HCT116 (cell line): ENCODE results near the gene CFAP46. TPM values are rescaled to one million over a fixed set of nuclear protein-coding genes. Genes with fewer than 3 reads are reported as not detected.

Experiments used
- ATAC-seq: fragments of 200-7000 bp; cut with Tn5 transposase; 2 replicates; pipeline ENCODE4 v1.9.1; 2020; ENCODE audit warnings: mild to moderate bottlenecking, moderate library complexity
- BruUV-seq: library from RNA; stranded (reverse); fragments of 400-500 nt; replicated peaks from 2 replicates; lab custom pipeline; 2021; lab: Mats Ljungman, UMichigan
- CTCF ChIA-PET: fragments of 300-600 bp; sonication (Branson Sonifier 250); formaldehyde crosslinking; loops from one replicate; lab custom pipeline; 2021; ENCODE audit warnings: antibody characterized with exemption; lab: Charles Lee
- POLR2A ChIA-PET: fragments of 300-600, 350-600 bp; sonication (Branson Sonifier 250); formaldehyde crosslinking; loops from one replicate; lab custom pipeline; 2021; ENCODE audit warnings: antibody characterized with exemption; lab: Charles Lee
- RAD21 ChIA-PET, 2 experiments: fragments of 300-600 bp; sonication (Branson Sonifier 250); formaldehyde crosslinking; loops; one replicate each; lab custom pipeline; 2023; ENCODE audit warnings: low total read pairs in 2 of 2; ENCODE audit not compliant: uncharacterized antibody in 2 of 2, unreplicated experiment in 2 of 2, low non-redundant PET in 1 of 2; lab: Charles Lee
- DNase-seq: peaks from one replicate; pipeline ENCODE4 v3.0.0-alpha.2; 2010; ENCODE audit warnings: low read depth, low spot score
- H2AFZ ChIP-seq: fragments of 200-600 bp; shearing (Covaris generic), sonication (generic); 2 replicates; pipeline ENCODE4 v1.6.1; 2017; ENCODE audit warnings: low read depth, mixed run types, mixed read lengths, antibody characterized with exemption, low read length; ENCODE audit not compliant: poor library complexity, severe bottlenecking
- H3K27ac ChIP-seq: 2 replicates; pipeline ENCODE4 v1.5.1; 2012; ENCODE audit warnings: low read depth, low read length
- H3K27me3 ChIP-seq: fragments of 200-600 bp; sonication (generic); 2 replicates; pipeline ENCODE4 v1.6.1; 2016; ENCODE audit warnings: mixed run types, low read length, mixed read lengths; ENCODE audit not compliant: insufficient read depth
- H3K36me3 ChIP-seq, 2 experiments: fragments of 200-500 bp in 1 of 2; fragments of 200-600 bp in 1 of 2; sonication (Bioruptor generic) in 1 of 2; sonication (generic) in 1 of 2; 2 replicates each; pipeline versions ENCODE4 v1.5.1 to v1.6.1; 2014 to 2016; ENCODE audit warnings: low read length in 2 of 2, inconsistent platforms in 1 of 2, mixed read lengths in 1 of 2, mixed run types in 1 of 2; ENCODE audit not compliant: insufficient read depth in 2 of 2, control insufficient read depth in 1 of 2
- H3K4me1 ChIP-seq, 2 experiments: fragments of 200-600 bp in 1 of 2; sonication (generic) in 1 of 2; 2 replicates each; pipeline versions ENCODE4 v1.5.1 to v1.6.1; 2012 to 2017; ENCODE audit warnings: low read length in 2 of 2, inconsistent platforms in 1 of 2, mild to moderate bottlenecking in 1 of 2, mixed read lengths in 1 of 2, mixed run types in 1 of 2, moderate library complexity in 1 of 2; ENCODE audit not compliant: insufficient read depth in 2 of 2, control insufficient read depth in 1 of 2
- H3K4me2 ChIP-seq: fragments of 200-600 bp; sonication (generic); 2 replicates; pipeline ENCODE4 v1.6.1; 2017; ENCODE audit warnings: mixed run types, low read length, mixed read lengths
- H3K4me3 ChIP-seq, 2 experiments: fragments of 200-600 bp in 1 of 2; sonication (generic) in 1 of 2; replicated peaks in 1 of 2; 2 replicates each; pipeline ENCODE4 v1.5.1; 2011 to 2016; ENCODE audit warnings: low read length in 2 of 2, control low read depth in 1 of 2, low read depth in 1 of 2, mild to moderate bottlenecking in 1 of 2, mixed read lengths in 1 of 2, mixed run types in 1 of 2
- H3K79me2 ChIP-seq: fragments of 200-600 bp; sonication (generic); 2 replicates; pipeline ENCODE4 v1.6.1; 2017; ENCODE audit warnings: mild to moderate bottlenecking, mixed run types, low read length, moderate library complexity, mixed read lengths; ENCODE audit not compliant: insufficient read depth
- H3K9ac ChIP-seq: fragments of 200-600 bp; sonication (generic); 2 replicates; pipeline ENCODE4 v1.6.1; 2016; ENCODE audit warnings: low read length, mixed read lengths
- H3K9me2 ChIP-seq: fragments of 200-600 bp; sonication (generic), shearing (Covaris generic); 2 replicates; pipeline ENCODE4 v1.6.1; 2017; ENCODE audit warnings: mixed run types, mild to moderate bottlenecking, moderate library complexity; ENCODE audit not compliant: insufficient read depth
- H3K9me3 ChIP-seq, 2 experiments: fragments of 200-500 bp in 1 of 2; fragments of 200-600 bp in 1 of 2; sonication (Bioruptor generic) in 1 of 2; sonication (generic) in 1 of 2; 2 replicates each; pipeline ENCODE4 v1.6.1; 2014 to 2017; ENCODE audit warnings: low read length in 2 of 2, mixed read lengths in 2 of 2, inconsistent platforms in 1 of 2, low read depth in 1 of 2, mild to moderate bottlenecking in 1 of 2, mixed run types in 1 of 2, moderate library complexity in 1 of 2; ENCODE audit not compliant: control insufficient read depth in 1 of 2, insufficient read depth in 1 of 2
- H4K20me1 ChIP-seq: fragments of 200-600 bp; sonication (generic), shearing (Covaris generic); 2 replicates; pipeline ENCODE4 v1.6.1; 2017; ENCODE audit warnings: mixed run types, mild to moderate bottlenecking, moderate library complexity; ENCODE audit not compliant: insufficient read depth
- CBX3 ChIP-seq: IDR thresholded peaks from 2 replicates; pipeline ENCODE4 v1.6.1; 2012; ENCODE audit warnings: low read depth
- CEBPB ChIP-seq: IDR thresholded peaks from 2 replicates; pipeline ENCODE4 v1.6.1; 2012; ENCODE audit warnings: low read depth
- EGR1 ChIP-seq: IDR thresholded peaks from 2 replicates; pipeline ENCODE4 v1.6.1; 2012; ENCODE audit warnings: low read depth
- ELF1 ChIP-seq: IDR thresholded peaks from 2 replicates; pipeline ENCODE4 v1.6.1; 2012; ENCODE audit warnings: low read depth, borderline replicate concordance
- EZH2 ChIP-seq: fragments of 200-600 bp; sonication (generic); IDR thresholded peaks from 2 replicates; pipeline ENCODE4 v1.6.1; 2017; ENCODE audit warnings: antibody characterized with exemption, mixed run types
- EZH2phosphoT487 ChIP-seq: fragments of 200-600 bp; IDR thresholded peaks from 2 replicates; pipeline ENCODE4 v1.6.1; 2018; ENCODE audit warnings: antibody characterized with exemption, borderline replicate concordance
- FOSL1 ChIP-seq: IDR thresholded peaks from 2 replicates; pipeline ENCODE4 v1.6.1; 2012; ENCODE audit warnings: low read depth
- JUND ChIP-seq: IDR thresholded peaks from 2 replicates; pipeline ENCODE4 v1.6.1; 2012
- MAX ChIP-seq: IDR thresholded peaks from 2 replicates; pipeline ENCODE4 v1.6.1; 2012
- POLR2A ChIP-seq: IDR thresholded peaks from 2 replicates; pipeline ENCODE4 v1.7.0; 2011; ENCODE audit warnings: borderline replicate concordance; ENCODE audit not compliant: insufficient read depth, insufficient read length; ENCODE audit errors: extremely low read depth
- RAD21 ChIP-seq: IDR thresholded peaks from 2 replicates; pipeline ENCODE4 v1.6.1; 2012; ENCODE audit warnings: low read depth, mild to moderate bottlenecking
- SIN3A ChIP-seq: IDR thresholded peaks from 2 replicates; pipeline ENCODE4 v1.6.1; 2012; ENCODE audit warnings: low read depth
- SP1 ChIP-seq: IDR thresholded peaks from 2 replicates; pipeline ENCODE4 v1.6.1; 2012; ENCODE audit warnings: low read depth
- SRF ChIP-seq: IDR thresholded peaks from 2 replicates; pipeline ENCODE4 v1.6.1; 2012; ENCODE audit warnings: low read depth
- TCF7L2 ChIP-seq: IDR thresholded peaks from 2 replicates; pipeline ENCODE4 v1.7.0; 2011; ENCODE audit warnings: borderline replicate concordance, inconsistent platforms; ENCODE audit not compliant: insufficient read depth, insufficient read length; ENCODE audit errors: extremely low read depth
- YY1 ChIP-seq: IDR thresholded peaks from 2 replicates; pipeline ENCODE4 v1.6.1; 2011; ENCODE audit warnings: low read length, low read depth, moderate library complexity, mild to moderate bottlenecking; ENCODE audit not compliant: insufficient replicate concordance; ENCODE audit errors: extremely low read depth
- ZBTB33 ChIP-seq: IDR thresholded peaks from 2 replicates; pipeline ENCODE4 v1.6.1; 2011; ENCODE audit warnings: mild to moderate bottlenecking, low read length, moderate library complexity; ENCODE audit not compliant: insufficient replicate concordance; ENCODE audit errors: extremely low read depth
- ZFX ChIP-seq: fragments of 450-650 bp; IDR thresholded peaks from 2 replicates; pipeline ENCODE4 v1.6.1; 2017
- ZNF274 ChIP-seq: fragments of 200-500 bp; sonication (Bioruptor generic); IDR thresholded peaks from 2 replicates; pipeline ENCODE4 v1.6.1; 2014; ENCODE audit warnings: mild to moderate bottlenecking, low read depth, low read length, inconsistent platforms
- intact Hi-C: fragments of 100-400 bp; cut with micrococcal nuclease; formaldehyde crosslinking; loops from 2 replicates; pipeline ENCODE4 v1.10.0; 2022
- total RNA-seq: library from RNA; stranded (reverse); gene quantifications from one replicate; pipeline ENCODE4 v1.2.1, GENCODE V29; 2021; ENCODE audit not compliant: unreplicated experiment

The CFAP46 gene
- total RNA-seq, 1 experiment from 2014 or later = 1.4 TPM

- intact Hi-C loops = no loop called here
- Histone ChIP-seq H2AFZ (no peak overlapping the region), H4K20me1 (no peaks in the 10 kb centered on the region), H3K9me2 (no peaks in the 10 kb centered on the region), H3K36me3 (no peaks in the 10 kb centered on the region), H3K27me3 (no peaks in the 10 kb centered on the region), H3K4me1 (no peaks in the 10 kb centered on the region), H3K4me3 (no peak overlapping the region), H3K4me2 (no peak overlapping the region), H3K27ac (no peak overlapping the region), H3K9ac (no peak overlapping the region), H3K79me2 (no peaks in the 10 kb centered on the region), H3K9me3 (no peaks in the 10 kb centered on the region)
- ChIA-PET RAD21 (no interaction called here), POLR2A (no interaction called here), CTCF (no interaction called here)
- DNase-seq = no peak
- ATAC-seq = no peak
- TF ChIP-seq RAD21 = no peak
- TF ChIP-seq SP1 = no peak
- no peak for TF ChIP-seq ZBTB33
- no peak for TF ChIP-seq CEBPB
- TF ChIP-seq YY1 = no peak
- TF ChIP-seq SIN3A = no peak
- no peak for TF ChIP-seq EZH2phosphoT487
- no peak for TF ChIP-seq ELF1
- no peak for TF ChIP-seq FOSL1
- TF ChIP-seq CBX3 = no peak
- TF ChIP-seq EGR1 = no peak
- no peak for TF ChIP-seq MAX
- TF ChIP-seq ZFX = no peak
- TF ChIP-seq ZNF274 = no peak
- TF ChIP-seq EZH2 = no peak
- no peak for TF ChIP-seq POLR2A
- no peak for TF ChIP-seq JUND
- no peak for TF ChIP-seq TCF7L2
- no peak for TF ChIP-seq SRF
- BruUV-seq = no TSS peak
These were observed 131.3 kb downstream of the CFAP46 start for GRCh38 chr10:132810807-132811700.
